Measurements from ENCODE around the gene COL9A3. TPM values are rescaled to one million over a fixed set of nuclear protein-coding genes. Genes with fewer than 3 reads are reported as not detected.

Gene COL9A3
- polyA plus RNA-seq, 3 donors: 14.5 to 27.3 (median 20.8) TPM

DNA sequence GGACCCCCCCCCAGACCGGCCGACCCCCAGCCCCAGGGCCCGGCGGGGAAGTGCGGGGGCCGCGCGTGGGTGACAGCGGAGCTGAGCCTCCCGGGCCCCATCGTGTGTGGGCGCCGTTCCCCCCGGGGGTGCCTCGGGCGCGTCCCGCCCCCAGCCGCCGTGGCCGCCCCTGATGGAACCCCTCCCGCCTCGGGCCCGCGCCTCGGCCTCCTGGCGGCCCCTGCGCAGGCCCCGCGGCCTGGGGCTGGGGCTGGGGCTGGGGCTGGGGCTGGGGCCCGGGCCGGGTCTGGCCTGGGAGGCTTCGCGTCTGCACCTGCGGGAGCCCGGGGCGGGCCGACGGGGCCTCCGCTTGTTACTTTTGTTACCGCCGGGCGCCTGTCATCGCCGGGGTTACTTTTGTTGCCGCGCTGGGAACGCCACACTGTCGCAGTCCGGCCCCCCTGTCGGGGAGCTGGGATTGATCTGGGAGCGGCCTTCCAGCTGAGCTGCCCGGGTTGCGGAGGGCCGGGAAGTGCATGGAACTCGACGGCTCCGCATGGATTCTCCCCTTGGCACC is 11.6 kb upstream of the COL9A3 start:
- no peak for DNase-seq (ENCODE audit: extremely low read depth in 1 of 11, low read depth in 9 of 11, low spot score in 4 of 11)

DNA sequence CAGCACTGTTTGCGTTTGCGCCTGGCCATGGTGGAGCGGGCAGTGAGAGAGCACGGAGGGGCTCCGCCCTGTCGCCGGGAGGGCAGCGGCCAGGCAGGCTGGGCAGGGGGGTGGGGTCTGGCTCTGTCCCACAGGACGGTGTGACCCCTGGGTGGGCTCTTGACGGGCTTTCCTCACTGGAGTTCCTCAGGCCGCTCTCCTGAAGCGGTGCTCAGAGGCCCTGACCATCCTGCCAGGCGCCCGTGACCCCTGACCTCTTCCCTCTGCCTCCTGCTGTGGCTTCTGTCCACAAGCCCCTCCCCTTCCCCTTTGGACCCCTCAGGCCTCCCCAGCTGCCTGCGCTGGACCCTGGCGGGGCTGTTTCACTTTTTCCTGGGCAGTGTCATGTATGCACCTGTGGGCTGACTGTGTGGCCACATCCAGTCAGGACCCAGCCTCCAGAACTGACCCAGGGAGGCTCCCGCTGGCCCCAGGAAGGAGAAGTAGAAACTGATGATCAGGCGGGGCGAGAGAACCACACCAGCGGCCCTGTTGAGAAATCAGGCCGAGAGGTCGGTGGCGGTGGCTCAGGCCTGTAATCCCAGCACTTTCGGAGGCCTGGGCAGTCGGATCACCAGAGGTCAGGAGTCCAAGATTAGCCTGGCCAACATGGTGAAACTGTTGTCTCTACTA is 11.0 kb upstream of the COL9A3 start:
- DNase-seq (ENCODE audit: extremely low read depth in 1 of 11, low read depth in 9 of 11, low spot score in 4 of 11): no peak

DNA sequence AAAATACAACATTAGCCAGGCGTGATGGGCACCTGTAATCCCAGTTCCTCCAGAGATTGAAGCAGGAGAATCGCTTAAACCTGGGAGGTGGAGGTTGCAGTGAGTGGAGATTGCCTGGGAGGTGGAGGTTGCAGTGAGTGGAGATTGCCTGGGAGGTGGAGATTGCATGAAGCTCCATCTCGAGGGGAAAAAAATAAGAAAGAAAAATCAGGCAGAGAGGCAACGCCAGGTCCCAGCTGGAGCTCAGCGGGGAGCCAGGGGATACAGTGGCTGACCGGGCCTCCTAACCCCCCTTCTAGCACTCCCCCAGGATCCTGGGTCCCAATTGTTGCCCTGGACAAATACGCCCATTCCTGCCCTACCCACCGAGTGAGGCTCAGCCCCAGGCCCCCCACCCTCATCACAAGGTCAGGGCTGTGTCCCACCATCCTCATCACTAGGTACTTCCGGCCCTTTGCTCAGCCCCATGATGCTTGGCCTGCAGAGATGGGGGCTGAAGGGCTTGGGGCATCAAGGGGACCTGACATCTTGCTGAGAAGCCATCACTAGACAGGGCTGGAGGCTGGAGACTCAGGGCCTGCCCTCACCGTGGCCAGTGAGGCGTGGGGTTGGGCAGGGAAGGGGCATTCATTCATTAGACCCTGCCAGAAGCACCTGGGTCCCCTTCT is 10.3 kb upstream of the COL9A3 start:
- no peak for DNase-seq (ENCODE audit: extremely low read depth in 1 of 11, low read depth in 9 of 11, low spot score in 4 of 11)

DNA sequence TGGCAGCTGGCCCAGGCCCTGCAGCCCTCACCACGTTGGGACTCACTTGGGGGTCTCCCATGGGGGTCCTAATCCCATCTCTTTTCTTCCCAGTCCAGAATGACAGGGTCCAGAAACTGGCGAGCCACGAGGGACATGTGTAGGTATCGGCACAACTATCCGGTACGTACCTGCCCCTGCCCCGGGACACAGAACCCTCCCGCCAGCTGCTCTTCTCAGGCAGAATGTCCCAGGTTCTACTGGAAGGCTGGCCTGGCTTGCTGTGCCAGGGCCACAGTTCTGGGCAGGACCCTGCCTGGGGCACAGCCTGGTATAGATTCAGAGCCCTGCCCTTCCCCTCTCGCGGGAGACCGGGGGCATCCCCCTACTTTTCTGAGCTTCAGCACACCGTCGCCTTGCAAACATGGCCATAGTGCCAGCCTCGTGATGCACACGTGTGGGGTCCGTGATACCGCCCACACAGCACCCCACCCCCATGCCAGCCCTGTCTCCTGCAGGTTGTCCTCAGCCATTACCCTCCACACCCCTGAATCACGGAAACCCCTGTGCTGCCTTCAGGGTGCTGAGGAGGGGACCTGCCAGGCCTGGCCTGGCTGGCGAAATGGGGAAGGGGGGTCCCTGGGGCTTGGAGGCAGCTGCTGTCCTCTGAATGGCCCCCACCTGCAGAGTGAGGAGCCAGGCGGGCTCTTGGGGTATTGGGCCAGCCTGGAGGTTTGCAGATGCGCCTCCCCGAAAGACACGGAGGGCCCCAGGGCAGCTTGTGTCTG is 9.2 kb upstream of the COL9A3 start:
- no peak for DNase-seq (ENCODE audit: extremely low read depth in 1 of 11, low read depth in 9 of 11, low spot score in 4 of 11)

DNA sequence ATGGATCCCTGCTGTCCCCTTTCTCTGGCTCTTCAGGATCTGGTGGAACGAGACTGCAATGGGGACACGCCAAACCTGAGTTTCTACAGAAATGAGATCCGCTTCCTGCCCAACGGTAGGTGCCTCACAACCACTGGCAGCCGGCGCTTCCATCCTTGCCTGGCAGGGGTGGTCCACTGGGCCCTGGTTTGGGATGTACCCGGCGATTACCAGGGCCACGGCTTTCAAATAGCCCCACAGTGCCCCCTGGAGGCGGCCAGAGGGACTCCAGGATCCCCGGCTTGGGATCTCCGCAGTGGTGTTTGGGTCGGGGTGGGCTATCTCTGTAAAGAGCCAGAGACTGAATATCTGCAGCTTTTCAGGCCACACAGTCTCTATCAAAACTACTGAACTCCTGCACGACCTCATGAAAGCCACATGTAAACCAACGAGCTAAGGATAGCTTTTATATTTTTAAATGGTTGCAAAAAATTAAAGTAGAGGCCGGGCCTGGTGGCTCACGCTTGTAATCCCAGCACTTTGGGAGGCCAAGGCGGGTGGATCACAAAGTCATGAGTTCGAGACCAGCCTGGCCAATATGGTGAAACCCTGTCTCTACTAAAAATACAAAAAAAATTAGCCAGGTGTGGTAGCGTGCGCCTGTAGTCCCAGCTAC is 8.5 kb upstream of the COL9A3 start:
- DNase-seq (ENCODE audit: extremely low read depth in 1 of 11, low read depth in 9 of 11, low spot score in 4 of 11): no peak

DNA sequence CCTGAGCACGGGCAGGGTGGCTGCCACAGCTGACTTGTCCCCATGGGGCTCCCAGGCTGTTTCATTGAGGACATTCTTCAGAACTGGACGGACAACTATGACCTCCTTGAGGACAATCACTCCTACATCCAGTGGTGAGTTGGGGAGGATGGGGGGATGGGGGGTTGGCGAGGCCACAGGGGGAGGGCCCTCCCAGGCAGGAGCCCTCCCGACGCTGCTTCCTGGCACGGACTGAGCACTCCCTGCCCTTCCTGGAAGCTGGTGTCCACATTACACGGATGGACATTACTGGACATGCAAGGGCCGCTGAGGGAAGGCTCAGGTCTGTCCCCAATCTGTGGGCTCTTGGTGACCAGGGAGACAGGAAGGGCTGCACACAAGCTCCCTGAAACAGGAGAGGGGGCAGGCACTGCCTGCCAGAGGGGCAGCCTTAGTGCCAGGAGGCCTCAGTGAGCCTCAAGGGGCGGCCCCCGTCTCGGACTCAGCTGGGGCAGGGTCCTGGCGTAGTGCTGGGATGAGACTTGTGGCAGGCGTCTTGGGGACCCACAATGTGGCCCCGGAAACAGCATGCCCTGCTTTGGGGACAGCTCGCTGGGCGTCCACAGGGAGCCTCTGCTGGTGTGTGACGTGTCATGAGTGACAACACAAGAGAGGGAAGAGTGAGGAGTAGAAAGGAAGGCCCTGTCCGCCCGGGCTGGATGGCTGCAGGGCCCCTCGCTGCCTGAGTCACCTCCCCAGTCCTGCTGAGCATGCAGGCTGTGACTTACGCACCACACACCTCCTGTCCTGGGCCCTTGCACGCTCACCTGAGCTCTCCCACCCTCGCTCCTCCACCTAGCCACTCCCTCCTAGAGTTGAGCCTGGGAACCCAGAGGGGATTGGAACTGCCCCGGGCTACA is 7.1 kb upstream of the COL9A3 start:
- no peak for DNase-seq (ENCODE audit: extremely low read depth in 1 of 11, low read depth in 9 of 11, low spot score in 4 of 11)

DNA sequence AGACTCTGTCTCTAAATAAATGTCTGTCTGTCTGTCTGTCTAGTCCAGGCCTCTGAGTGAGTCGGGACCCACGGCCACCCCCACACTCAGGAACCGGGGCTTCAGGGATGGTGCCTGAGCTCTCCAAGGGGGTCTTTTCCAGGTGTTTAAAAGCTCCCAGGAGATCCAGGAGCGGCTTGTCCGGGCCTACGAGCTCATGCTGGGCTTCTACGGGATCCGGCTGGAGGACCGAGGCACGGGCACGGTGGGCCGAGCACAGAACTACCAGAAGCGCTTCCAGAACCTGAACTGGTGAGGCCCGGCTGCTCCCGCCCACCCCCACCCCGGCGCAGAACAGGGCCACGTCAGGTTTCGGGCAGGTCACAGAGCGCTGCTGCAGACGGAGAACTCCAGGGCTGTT is 5.5 kb upstream of the COL9A3 start:
- no peak for DNase-seq (ENCODE audit: extremely low read depth in 1 of 11, low read depth in 9 of 11, low spot score in 4 of 11)

DNA sequence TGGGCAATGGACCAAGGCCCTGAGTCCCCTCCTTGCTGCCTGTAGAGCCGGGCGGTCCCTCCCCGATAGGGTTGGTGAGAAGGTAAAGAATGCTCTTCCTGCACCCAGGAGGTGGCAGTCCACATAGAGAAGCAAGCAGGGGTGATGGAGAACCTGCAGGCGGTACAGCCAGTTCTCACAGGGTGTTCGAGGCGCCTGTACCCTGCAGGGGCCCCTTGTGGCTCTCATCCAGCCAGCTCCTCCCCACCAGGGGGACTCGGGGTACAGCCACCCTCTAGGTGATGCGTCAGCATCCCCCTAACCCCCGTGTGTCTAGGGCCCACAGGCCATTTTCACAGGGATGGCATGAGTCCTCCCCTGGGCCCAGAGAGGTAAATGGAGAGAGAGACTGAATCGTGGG is 5.1 kb upstream of the COL9A3 start:
- no peak for DNase-seq (ENCODE audit: extremely low read depth in 1 of 11, low read depth in 9 of 11, low spot score in 4 of 11)

DNA sequence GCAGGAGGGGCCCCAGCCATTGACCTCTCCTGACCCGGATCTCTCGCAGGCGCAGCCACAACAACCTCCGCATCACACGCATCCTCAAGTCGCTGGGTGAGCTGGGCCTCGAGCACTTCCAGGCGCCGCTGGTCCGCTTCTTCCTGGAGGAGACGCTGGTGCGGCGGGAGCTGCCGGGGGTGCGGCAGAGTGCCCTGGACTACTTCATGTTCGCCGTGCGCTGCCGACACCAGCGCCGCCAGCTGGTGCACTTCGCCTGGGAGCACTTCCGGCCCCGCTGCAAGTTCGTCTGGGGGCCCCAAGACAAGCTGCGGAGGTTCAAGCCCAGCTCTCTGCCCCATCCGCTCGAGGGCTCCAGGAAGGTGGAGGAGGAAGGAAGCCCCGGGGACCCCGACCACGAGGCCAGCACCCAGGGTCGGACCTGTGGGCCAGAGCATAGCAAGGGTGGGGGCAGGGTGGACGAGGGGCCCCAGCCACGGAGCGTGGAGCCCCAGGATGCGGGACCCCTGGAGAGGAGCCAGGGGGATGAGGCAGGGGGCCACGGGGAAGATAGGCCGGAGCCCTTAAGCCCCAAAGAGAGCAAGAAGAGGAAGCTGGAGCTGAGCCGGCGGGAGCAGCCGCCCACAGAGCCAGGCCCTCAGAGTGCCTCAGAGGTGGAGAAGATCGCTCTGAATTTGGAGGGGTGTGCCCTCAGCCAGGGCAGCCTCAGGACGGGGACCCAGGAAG is 4.5 kb upstream of the COL9A3 start:
- no peak for DNase-seq (ENCODE audit: extremely low read depth in 1 of 11, low read depth in 9 of 11, low spot score in 4 of 11)

DNA sequence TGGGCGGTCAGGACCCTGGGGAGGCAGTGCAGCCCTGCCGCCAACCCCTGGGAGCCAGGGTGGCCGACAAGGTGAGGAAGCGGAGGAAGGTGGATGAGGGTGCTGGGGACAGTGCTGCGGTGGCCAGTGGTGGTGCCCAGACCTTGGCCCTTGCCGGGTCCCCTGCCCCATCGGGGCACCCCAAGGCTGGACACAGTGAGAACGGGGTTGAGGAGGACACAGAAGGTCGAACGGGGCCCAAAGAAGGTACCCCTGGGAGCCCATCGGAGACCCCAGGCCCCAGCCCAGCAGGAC is 4.0 kb upstream of the COL9A3 start:
- DNase-seq (ENCODE audit: extremely low read depth in 1 of 11, low read depth in 9 of 11, low spot score in 4 of 11): no peak

DNA sequence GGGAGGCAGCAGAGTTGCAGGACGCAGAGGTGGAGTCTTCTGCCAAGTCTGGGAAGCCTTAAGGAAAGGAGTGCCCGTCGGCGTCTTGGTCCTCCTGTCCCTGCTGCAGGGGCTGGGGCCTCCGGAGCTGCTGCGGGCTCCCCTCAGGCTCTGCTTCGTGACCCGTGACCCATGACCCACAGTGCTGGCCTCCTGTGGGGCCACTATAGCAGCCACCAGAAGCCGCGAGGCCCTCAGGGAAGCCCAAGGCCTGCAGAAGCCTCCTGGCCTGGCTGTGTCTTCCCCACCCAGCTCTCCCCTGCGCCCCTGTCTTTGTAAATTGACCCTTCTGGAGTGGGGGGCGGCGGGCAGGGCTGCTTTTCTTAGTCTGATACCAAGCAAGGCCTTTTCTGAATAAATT is 3.3 kb upstream of the COL9A3 start:
- no peak for DNase-seq (ENCODE audit: extremely low read depth in 1 of 11, low read depth in 9 of 11, low spot score in 4 of 11)

DNA sequence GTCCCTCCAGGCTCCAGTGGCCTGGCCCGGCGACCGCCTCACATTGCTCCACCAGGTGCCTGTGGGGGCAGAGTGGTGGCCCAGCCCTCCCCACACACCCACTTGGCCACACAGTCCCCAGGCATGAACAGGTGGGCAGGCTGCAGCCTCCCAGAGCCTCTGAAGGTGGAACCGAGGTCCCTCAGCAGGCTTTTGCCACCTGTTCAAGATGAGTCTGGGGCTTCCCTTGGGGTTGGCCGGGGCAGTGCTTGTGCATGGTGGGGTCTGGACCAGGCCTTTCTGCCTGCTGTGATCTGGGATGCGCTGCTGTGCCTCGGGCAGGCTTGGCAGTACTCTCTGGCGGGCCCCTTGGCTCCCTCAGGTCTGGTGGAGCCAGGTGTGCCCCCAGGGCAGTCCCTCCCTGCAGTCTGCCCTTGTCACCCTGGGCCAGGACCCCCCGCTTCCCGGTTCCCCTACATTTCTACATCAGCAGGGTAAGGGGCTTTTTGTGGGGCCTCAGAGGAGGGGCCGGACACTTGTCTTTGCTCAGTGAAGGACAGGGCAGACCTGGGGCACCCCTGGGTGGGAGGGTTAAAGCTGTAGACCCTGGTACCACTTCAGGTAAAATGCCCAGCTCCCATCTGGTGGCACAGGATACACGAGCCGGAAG is 2.7 kb upstream of the COL9A3 start:
- no peak for DNase-seq (ENCODE audit: extremely low read depth in 1 of 11, low read depth in 9 of 11, low spot score in 4 of 11)

DNA sequence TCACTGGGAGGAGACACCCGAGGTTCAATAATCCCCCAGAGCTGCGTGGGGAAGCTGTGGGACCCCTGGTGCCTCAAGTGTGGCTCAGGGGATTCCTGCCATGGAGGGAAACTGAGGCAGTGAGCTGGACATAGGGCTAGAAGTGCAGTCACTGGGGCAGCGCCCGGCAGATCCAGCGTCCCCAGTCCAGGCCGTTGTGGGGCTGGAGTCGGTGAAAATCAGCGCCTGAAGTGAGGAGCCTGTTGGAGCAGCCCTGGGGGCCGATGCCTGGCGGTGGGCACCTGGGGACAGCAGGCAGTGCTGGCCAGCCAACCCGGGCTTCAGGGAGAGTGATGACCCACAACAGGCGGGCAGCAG is 2.2 kb upstream of the COL9A3 start:
- no peak for DNase-seq (ENCODE audit: extremely low read depth in 1 of 11, low read depth in 9 of 11, low spot score in 4 of 11)

DNA sequence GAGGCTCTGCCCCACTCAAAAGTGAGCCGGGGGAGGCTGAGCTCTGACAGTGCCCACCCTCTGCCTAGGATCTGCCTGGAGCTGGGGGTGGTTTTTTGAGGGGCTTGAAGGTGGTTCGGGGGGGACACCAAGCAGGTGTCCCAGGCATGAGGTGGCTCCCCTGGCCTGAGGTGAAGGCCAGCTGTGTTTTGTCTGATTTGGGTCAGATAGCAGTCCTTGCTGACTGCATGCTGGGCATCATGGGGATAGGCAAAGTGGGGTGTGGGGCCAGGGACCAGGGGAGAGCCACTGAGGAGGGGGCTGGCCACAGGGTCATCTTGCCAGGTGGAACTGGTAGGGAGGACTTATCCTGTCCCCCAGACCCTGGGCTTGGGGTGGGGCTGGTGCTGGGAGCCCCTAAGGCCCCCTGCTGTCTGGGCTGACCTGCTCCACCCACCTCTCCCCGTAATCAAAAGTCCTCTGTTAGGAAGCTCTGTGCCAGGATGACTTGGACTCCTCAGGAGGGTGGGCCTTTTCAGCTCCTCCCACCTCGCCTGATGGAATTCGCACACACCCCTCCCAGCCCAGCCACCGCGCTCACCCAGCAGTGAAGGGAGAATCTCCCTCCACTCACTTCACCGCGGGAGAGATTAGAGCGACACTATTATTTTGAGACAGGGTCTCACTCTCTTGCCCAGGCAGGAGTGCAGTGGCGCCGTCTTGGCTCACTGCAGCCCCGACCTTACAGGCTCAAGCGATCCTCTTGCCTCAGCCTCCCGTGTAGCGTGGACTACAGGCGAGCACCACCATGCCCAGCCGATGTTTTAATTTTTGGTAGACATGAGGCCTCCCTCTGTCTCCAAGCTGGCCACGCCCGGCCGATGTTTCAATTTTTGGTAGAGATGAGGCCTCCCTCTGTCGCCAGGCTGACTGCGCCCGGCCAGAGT is 1.5 kb upstream of the COL9A3 start:
- DNase-seq (ENCODE audit: extremely low read depth in 1 of 11, low read depth in 9 of 11, low spot score in 4 of 11): no peak

DNA sequence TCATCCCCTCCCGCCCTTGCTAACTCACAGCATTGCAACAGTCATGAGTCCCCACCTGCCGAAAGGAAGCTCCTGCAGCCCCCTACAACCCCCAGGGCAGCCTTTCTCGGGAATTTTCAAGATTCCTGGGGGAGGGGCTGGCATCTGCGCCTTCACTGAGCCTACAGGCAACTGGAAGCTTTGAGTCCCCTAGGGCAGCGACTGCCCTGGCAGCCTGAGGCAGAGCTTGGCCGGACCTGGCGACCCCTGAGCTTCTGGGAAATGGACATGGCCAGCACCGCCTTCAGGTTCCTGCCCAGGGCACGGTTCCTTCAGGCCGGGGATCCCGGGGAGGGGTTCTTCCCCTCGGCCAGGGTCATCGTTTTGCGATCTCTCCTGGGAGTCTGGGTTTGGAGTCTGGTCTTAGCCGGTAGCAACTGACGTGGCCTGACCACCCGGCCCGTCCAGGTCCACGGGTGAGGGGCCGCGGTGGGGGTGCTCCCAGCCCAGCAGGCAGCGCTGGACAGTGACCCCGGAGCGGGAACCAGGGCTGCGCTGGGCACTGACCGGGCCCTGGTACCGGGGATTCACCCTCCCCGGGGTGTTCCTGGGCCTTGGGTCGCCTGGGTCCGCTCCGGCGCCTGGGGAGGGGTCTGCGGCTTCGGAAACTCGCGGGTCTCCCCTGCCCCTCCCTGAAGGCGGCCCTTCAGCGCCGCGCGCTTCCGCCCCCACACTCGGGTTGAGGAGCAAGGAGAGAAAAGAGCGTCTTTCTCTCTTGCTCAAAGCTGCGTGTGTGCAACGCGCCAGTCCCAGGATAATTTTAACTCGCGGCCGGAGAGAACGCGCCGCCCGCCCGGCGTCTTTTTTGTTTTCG is 593 bp upstream of the COL9A3 start:
- no peak for DNase-seq (ENCODE audit: extremely low read depth in 1 of 11, low read depth in 9 of 11, low spot score in 4 of 11)

All from renal cortex interstitium (tissue), 11 donors.